GM23338 (cell line): Measurements from ENCODE around the gene AVPR1A. TPM values are rescaled to one million over a fixed set of nuclear protein-coding genes. Genes with fewer than 3 reads are reported as not detected.

Source experiments
- ATAC-seq: fragments of 200-7000 bp; cut with Tn5 transposase; 3 replicates; pipeline ENCODE4 v1.9.1; 2020
- DNase-seq: peaks from one replicate; pipeline ENCODE4 v3.0.0-alpha.2; 2015; ENCODE audit warnings: low spot score
- H2AFZ ChIP-seq: fragments of 200-600 bp; sonication (generic); 2 replicates; pipeline ENCODE4 v1.8.0; 2016; ENCODE audit warnings: antibody characterized with exemption, mild to moderate bottlenecking, moderate library complexity
- H3F3A ChIP-seq: fragments of 200-600 bp; sonication (generic); replicated peaks from 2 replicates; pipeline ENCODE4 v1.8.0; 2017; ENCODE audit warnings: antibody characterized with exemption, mixed run types, low read depth
- H3K27ac ChIP-seq: fragments of 200-600 bp; sonication (generic); 2 replicates; pipeline ENCODE4 v1.6.1; 2016; ENCODE audit warnings: low read depth
- H3K27me3 ChIP-seq: fragments of 200-600 bp; sonication (generic); 2 replicates; pipeline ENCODE4 v1.8.0; 2016; ENCODE audit warnings: mild to moderate bottlenecking, mixed run types, moderate library complexity; ENCODE audit not compliant: insufficient read depth
- H3K36me3 ChIP-seq: fragments of 200-600 bp; sonication (generic); 2 replicates; pipeline ENCODE4 v1.8.0; 2016; ENCODE audit warnings: mild to moderate bottlenecking; ENCODE audit not compliant: insufficient read depth
- H3K4me1 ChIP-seq: fragments of 200-600 bp; sonication (generic); 2 replicates; pipeline ENCODE4 v1.8.0; 2016; ENCODE audit warnings: mild to moderate bottlenecking, moderate library complexity; ENCODE audit not compliant: insufficient read depth
- H3K4me2 ChIP-seq: fragments of 200-600 bp; sonication (generic); 2 replicates; pipeline ENCODE4 v1.7.1; 2017; ENCODE audit warnings: mixed run types
- H3K4me3 ChIP-seq: fragments of 200-600 bp; sonication (generic); 2 replicates; pipeline ENCODE4 v1.6.1; 2016; ENCODE audit warnings: mixed run types
- H3K79me2 ChIP-seq: fragments of 200-600 bp; sonication (generic); replicated peaks from 2 replicates; pipeline ENCODE4 v1.8.0; 2017; ENCODE audit warnings: mild to moderate bottlenecking; ENCODE audit not compliant: insufficient read depth
- H3K9me2 ChIP-seq: fragments of 200-600 bp; sonication (generic); 2 replicates; pipeline ENCODE4 v1.8.0; 2017; ENCODE audit not compliant: insufficient read depth
- H4K20me1 ChIP-seq: fragments of 200-600 bp; sonication (generic); replicated peaks from 2 replicates; pipeline ENCODE4 v1.8.0; 2017; ENCODE audit warnings: mild to moderate bottlenecking; ENCODE audit not compliant: insufficient read depth
- H3K27ac Mint-ChIP-seq: 2 replicates; pipeline ENCODE4 v1.8.0; 2020; ENCODE audit warnings: inconsistent platforms, mild to moderate bottlenecking, moderate library complexity, mixed read lengths
- H3K27me3 Mint-ChIP-seq: 3 replicates; pipeline ENCODE4 v1.8.0; 2022; ENCODE audit warnings: low read depth, mild to moderate bottlenecking, moderate library complexity, mixed read lengths, inconsistent platforms; ENCODE audit not compliant: insufficient read depth, poor library complexity
- H3K36me3 Mint-ChIP-seq: 3 replicates; pipeline ENCODE4 v1.8.0; 2021; ENCODE audit warnings: low read depth, mild to moderate bottlenecking, inconsistent platforms, moderate library complexity, mixed read lengths
- H3K4me1 Mint-ChIP-seq: 3 replicates; pipeline ENCODE4 v1.8.0; 2020; ENCODE audit warnings: mild to moderate bottlenecking, inconsistent platforms, mixed read lengths
- H3K4me3 Mint-ChIP-seq: 3 replicates; pipeline ENCODE4 v1.8.0; 2021; ENCODE audit warnings: moderate library complexity, mild to moderate bottlenecking, inconsistent platforms, mixed read lengths
- H3K9me3 Mint-ChIP-seq: 3 replicates; pipeline ENCODE4 v1.8.0; 2020; ENCODE audit warnings: moderate library complexity, mild to moderate bottlenecking, inconsistent platforms, mixed read lengths
- CREB1 ChIP-seq: fragments of 250-450 bp; sonication (Bioruptor Pico); IDR thresholded peaks from 2 replicates; pipeline ENCODE4 v1.5.0; 2020; ENCODE audit warnings: low read depth, mild to moderate bottlenecking, moderate library complexity
- EZH2 ChIP-seq: fragments of 200-600 bp; sonication (generic); IDR thresholded peaks from one replicate; pipeline ENCODE4 v1.8.0; 2017; ENCODE audit warnings: antibody characterized with exemption, mild to moderate bottlenecking, low read depth; ENCODE audit not compliant: unreplicated experiment
- EZH2phosphoT487 ChIP-seq: fragments of 200-600 bp; sonication (generic); IDR thresholded peaks from one replicate; pipeline ENCODE4 v1.8.1; 2018; ENCODE audit warnings: antibody characterized with exemption; ENCODE audit not compliant: unreplicated experiment
- JUNB ChIP-seq: IDR thresholded peaks from one replicate; pipeline ENCODE4 v1.6.1; 2016; ENCODE audit warnings: antibody characterized with exemption; ENCODE audit not compliant: unreplicated experiment
- NANOG ChIP-seq: IDR thresholded peaks from 2 replicates; pipeline ENCODE4 v1.6.1; 2016; ENCODE audit warnings: antibody characterized with exemption, borderline replicate concordance
- POLR2AphosphoS5 ChIP-seq: IDR thresholded peaks from 2 replicates; pipeline ENCODE4 v1.6.1; 2016; ENCODE audit warnings: antibody characterized with exemption, low read depth
- STAT1 ChIP-seq: IDR thresholded peaks from one replicate; pipeline ENCODE4 v1.6.1; 2016; ENCODE audit warnings: antibody characterized with exemption; ENCODE audit not compliant: unreplicated experiment
- ZNF114 ChIP-seq: fragments of 250-450 bp; sonication (Bioruptor Pico); IDR thresholded peaks from 2 replicates; pipeline ENCODE4 v1.5.0; 2020; ENCODE audit warnings: mild to moderate bottlenecking, moderate library complexity
- ZNF331 ChIP-seq: fragments of 250-450 bp; sonication (Bioruptor Pico); IDR thresholded peaks from 2 replicates; pipeline ENCODE4 v1.5.0; 2020; ENCODE audit warnings: low read depth, mild to moderate bottlenecking, moderate library complexity
- polyA plus RNA-seq: library from polyadenylated mRNA; unstranded; fragments of >200 nt; fragmentation: Nextera tagmentation; extraction: Ambion mirVana; gene quantifications from 2 replicates; pipeline ENCODE4 v1.2.1, GENCODE V29; 2016
- total RNA-seq: library from RNA; depleted of rRNA; stranded (reverse); fragments of >200 nt; shearing (Covaris generic); gene quantifications from 2 replicates; pipeline ENCODE4 v1.2.3, GENCODE V29; 2014
- TF ChIP-seq, protein P1 (sequence below), 2 experiments: fragments of 200-600 bp in 1 of 2; sonication (generic) in 1 of 2; conservative IDR thresholded peaks; 2 replicates each; pipeline versions ENCODE4 v1.5.1 to v1.6.1; 2016 to 2017; ENCODE audit warnings: antibody characterized with exemption in 2 of 2, low read depth in 2 of 2, mild to moderate bottlenecking in 2 of 2, moderate library complexity in 1 of 2
- TF ChIP-seq, protein P2 (sequence below): fragments of 250-450 bp; sonication (Bioruptor Pico); IDR thresholded peaks from 2 replicates; pipeline ENCODE4 v1.5.0; 2020; ENCODE audit warnings: mild to moderate bottlenecking, moderate library complexity
- TF ChIP-seq, protein P3 (sequence below): IDR thresholded peaks from one replicate; pipeline ENCODE4 v1.6.1; 2018; ENCODE audit warnings: antibody characterized with exemption; ENCODE audit not compliant: unreplicated experiment
- TF ChIP-seq, protein P4 (sequence below): IDR thresholded peaks from 2 replicates; pipeline ENCODE4 v1.6.1; 2016; ENCODE audit warnings: antibody characterized with exemption

AVPR1A gene
- total and polyA plus RNA-seq, 2 experiments from 2014 or later, result 0.24 TPM; not detected in 1

DNA sequence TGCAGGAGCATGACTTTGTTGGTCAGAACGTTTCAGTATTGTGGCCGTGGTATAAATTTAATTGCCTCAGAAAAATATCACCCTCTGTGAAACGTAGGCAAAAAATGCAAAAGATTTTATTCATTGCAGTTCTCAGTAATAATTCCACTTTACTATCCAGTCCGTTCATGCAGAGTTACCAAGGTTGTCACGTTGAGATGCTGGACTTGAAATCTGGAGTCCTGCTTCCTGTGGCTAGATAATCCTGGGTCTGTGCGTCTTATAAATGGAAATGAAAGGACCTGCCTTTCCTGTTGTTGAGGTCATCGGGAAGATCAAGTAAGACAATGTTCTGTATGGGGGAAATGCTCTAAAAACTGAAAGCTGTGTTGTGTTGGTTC lies 1.3 kb upstream of the AVPR1A start:
- 0 out of 2 replicates have a peak, but pooled peaks cover 4% of the 10 kb centered on the region for H3K9me2 ChIP-seq
- DNase-seq (no peak), ATAC-seq (no peak)
- H3K4me1 ChIP-seq, result 0 out of 2 replicates have a peak, but pooled peaks cover 5% of the 10 kb centered on the region
- Mint-ChIP-seq H3K27ac (no peak overlapping the region), H3K4me3 (peak overlapping the region; percentile 84), H3K9me3 (peaks cover 19% of the 10 kb centered on the region), H3K4me1 (peaks cover 15% of the 10 kb centered on the region), H3K27me3 (peaks cover 39% of the 10 kb centered on the region), H3K36me3 (peaks cover 11% of the 10 kb centered on the region; the same call in 2 of the 3 replicates)
- H3K79me2 ChIP-seq, result no peaks in the 10 kb centered on the region
- H3K27ac ChIP-seq, result no peak overlapping the region
- peaks cover 6% of the 10 kb centered on the region; the same call in 1 of the 2 replicates for H4K20me1 ChIP-seq
- no peaks in the 10 kb centered on the region for H3K36me3 ChIP-seq
- H2AFZ ChIP-seq, result no peak overlapping the region
- peak overlapping the region; percentile 78; the same call in 1 of the 2 replicates for H3K4me3 ChIP-seq
- 0 out of 2 replicates have a peak, but pooled peaks cover 7% of the 10 kb centered on the region for H3F3A ChIP-seq
- H3K4me2 ChIP-seq, result peak overlapping the region; percentile 97; the same call in 1 of the 2 replicates
- peaks cover 55% of the 10 kb centered on the region for H3K27me3 ChIP-seq
- TF ChIP-seq EZH2 (no peak), CREB1 (no peak), ZNF331 (CRISPR knock-in tag) (no peak), EZH2phosphoT487 (no peak), POLR2AphosphoS5 (no peak), JUNB (no peak), NANOG (no peak), ZNF114 (CRISPR knock-in tag) (no peak), STAT1 (no peak)
- TF ChIP-seq, protein P1, sequence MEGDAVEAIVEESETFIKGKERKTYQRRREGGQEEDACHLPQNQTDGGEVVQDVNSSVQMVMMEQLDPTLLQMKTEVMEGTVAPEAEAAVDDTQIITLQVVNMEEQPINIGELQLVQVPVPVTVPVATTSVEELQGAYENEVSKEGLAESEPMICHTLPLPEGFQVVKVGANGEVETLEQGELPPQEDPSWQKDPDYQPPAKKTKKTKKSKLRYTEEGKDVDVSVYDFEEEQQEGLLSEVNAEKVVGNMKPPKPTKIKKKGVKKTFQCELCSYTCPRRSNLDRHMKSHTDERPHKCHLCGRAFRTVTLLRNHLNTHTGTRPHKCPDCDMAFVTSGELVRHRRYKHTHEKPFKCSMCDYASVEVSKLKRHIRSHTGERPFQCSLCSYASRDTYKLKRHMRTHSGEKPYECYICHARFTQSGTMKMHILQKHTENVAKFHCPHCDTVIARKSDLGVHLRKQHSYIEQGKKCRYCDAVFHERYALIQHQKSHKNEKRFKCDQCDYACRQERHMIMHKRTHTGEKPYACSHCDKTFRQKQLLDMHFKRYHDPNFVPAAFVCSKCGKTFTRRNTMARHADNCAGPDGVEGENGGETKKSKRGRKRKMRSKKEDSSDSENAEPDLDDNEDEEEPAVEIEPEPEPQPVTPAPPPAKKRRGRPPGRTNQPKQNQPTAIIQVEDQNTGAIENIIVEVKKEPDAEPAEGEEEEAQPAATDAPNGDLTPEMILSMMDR (conservative IDR thresholded peaks at IDR 0.05; ENCODE audit: low read depth in 2 of 2), result no peak
- TF ChIP-seq, protein P2, sequence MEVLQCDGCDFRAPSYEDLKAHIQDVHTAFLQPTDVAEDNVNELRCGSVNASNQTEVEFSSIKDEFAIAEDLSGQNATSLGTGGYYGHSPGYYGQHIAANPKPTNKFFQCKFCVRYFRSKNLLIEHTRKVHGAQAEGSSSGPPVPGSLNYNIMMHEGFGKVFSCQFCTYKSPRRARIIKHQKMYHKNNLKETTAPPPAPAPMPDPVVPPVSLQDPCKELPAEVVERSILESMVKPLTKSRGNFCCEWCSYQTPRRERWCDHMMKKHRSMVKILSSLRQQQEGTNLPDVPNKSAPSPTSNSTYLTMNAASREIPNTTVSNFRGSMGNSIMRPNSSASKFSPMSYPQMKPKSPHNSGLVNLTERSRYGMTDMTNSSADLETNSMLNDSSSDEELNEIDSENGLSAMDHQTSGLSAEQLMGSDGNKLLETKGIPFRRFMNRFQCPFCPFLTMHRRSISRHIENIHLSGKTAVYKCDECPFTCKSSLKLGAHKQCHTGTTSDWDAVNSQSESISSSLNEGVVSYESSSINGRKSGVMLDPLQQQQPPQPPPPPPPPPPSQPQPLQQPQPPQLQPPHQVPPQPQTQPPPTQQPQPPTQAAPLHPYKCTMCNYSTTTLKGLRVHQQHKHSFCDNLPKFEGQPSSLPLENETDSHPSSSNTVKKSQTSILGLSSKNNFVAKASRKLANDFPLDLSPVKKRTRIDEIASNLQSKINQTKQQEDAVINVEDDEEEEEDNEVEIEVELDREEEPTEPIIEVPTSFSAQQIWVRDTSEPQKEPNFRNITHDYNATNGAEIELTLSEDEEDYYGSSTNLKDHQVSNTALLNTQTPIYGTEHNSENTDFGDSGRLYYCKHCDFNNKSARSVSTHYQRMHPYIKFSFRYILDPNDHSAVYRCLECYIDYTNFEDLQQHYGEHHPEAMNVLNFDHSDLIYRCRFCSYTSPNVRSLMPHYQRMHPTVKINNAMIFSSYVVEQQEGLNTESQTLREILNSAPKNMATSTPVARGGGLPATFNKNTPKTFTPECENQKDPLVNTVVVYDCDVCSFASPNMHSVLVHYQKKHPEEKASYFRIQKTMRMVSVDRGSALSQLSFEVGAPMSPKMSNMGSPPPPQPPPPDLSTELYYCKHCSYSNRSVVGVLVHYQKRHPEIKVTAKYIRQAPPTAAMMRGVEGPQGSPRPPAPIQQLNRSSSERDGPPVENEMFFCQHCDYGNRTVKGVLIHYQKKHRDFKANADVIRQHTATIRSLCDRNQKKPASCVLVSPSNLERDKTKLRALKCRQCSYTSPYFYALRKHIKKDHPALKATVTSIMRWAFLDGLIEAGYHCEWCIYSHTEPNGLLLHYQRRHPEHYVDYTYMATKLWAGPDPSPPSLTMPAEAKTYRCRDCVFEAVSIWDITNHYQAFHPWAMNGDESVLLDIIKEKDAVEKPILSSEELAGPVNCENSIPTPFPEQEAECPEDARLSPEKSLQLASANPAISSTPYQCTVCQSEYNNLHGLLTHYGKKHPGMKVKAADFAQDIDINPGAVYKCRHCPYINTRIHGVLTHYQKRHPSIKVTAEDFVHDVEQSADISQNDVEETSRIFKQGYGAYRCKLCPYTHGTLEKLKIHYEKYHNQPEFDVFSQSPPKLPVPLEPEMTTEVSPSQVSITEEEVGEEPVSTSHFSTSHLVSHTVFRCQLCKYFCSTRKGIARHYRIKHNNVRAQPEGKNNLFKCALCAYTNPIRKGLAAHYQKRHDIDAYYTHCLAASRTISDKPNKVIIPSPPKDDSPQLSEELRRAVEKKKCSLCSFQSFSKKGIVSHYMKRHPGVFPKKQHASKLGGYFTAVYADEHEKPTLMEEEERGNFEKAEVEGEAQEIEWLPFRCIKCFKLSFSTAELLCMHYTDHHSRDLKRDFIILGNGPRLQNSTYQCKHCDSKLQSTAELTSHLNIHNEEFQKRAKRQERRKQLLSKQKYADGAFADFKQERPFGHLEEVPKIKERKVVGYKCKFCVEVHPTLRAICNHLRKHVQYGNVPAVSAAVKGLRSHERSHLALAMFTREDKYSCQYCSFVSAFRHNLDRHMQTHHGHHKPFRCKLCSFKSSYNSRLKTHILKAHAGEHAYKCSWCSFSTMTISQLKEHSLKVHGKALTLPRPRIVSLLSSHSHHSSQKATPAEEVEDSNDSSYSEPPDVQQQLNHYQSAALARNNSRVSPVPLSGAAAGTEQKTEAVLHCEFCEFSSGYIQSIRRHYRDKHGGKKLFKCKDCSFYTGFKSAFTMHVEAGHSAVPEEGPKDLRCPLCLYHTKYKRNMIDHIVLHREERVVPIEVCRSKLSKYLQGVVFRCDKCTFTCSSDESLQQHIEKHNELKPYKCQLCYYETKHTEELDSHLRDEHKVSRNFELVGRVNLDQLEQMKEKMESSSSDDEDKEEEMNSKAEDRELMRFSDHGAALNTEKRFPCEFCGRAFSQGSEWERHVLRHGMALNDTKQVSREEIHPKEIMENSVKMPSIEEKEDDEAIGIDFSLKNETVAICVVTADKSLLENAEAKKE (CRISPR knock-in tag), result no peak
- TF ChIP-seq, protein P3, sequence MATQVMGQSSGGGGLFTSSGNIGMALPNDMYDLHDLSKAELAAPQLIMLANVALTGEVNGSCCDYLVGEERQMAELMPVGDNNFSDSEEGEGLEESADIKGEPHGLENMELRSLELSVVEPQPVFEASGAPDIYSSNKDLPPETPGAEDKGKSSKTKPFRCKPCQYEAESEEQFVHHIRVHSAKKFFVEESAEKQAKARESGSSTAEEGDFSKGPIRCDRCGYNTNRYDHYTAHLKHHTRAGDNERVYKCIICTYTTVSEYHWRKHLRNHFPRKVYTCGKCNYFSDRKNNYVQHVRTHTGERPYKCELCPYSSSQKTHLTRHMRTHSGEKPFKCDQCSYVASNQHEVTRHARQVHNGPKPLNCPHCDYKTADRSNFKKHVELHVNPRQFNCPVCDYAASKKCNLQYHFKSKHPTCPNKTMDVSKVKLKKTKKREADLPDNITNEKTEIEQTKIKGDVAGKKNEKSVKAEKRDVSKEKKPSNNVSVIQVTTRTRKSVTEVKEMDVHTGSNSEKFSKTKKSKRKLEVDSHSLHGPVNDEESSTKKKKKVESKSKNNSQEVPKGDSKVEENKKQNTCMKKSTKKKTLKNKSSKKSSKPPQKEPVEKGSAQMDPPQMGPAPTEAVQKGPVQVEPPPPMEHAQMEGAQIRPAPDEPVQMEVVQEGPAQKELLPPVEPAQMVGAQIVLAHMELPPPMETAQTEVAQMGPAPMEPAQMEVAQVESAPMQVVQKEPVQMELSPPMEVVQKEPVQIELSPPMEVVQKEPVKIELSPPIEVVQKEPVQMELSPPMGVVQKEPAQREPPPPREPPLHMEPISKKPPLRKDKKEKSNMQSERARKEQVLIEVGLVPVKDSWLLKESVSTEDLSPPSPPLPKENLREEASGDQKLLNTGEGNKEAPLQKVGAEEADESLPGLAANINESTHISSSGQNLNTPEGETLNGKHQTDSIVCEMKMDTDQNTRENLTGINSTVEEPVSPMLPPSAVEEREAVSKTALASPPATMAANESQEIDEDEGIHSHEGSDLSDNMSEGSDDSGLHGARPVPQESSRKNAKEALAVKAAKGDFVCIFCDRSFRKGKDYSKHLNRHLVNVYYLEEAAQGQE, result no peak
- TF ChIP-seq, protein P4, sequence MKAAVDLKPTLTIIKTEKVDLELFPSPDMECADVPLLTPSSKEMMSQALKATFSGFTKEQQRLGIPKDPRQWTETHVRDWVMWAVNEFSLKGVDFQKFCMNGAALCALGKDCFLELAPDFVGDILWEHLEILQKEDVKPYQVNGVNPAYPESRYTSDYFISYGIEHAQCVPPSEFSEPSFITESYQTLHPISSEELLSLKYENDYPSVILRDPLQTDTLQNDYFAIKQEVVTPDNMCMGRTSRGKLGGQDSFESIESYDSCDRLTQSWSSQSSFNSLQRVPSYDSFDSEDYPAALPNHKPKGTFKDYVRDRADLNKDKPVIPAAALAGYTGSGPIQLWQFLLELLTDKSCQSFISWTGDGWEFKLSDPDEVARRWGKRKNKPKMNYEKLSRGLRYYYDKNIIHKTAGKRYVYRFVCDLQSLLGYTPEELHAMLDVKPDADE, result no peak
